IPS-NIHi11 (cell line): ENCODE results near the gene DISC1.
A peak's percentile ranks its signal among the peaks of the same experiment; 100 is the strongest.
"Not testable (repeated sequence)": the region's sequence is repeated elsewhere in the genome, so short reads cannot be mapped to it uniquely, and the experiment has no call there.

ENCODE experiments used
- DNase-seq: peaks from one replicate; pipeline ENCODE4 v3.0.0; 2012; ENCODE audit warnings: mixed read lengths, low spot score

DISC1 gene

GRCh38 chr1:231931846-231932454, 305.4 kb downstream of the DISC1 start:
- peak; percentile 68 for DNase-seq

- no peak for DNase-seq
These were observed 307.4 kb downstream of the DISC1 start for GRCh38 chr1:231933711-231934626.

GRCh38 chr1:231934797-231935196, 308.2 kb downstream of the DISC1 start:
- no peak for DNase-seq

GRCh38 chr1:231935856-231936255, 309.3 kb downstream of the DISC1 start:
- no peak for DNase-seq

GRCh38 chr1:231936983-231937775, 310.6 kb downstream of the DISC1 start:
- DNase-seq: peak; percentile 26

- DNase-seq: no peak
These were observed 311.6 kb downstream of the DISC1 start for GRCh38 chr1:231938211-231938610.

GRCh38 chr1:231938711-231939110, 312.1 kb downstream of the DISC1 start:
- no peak for DNase-seq

- DNase-seq: no peak
These were observed 312.5 kb downstream of the DISC1 start for GRCh38 chr1:231939118-231939517.

- DNase-seq: no peak
These were observed 313.5 kb downstream of the DISC1 start for GRCh38 chr1:231940116-231940515.

- DNase-seq: peak; percentile 26
These were observed 314.1 kb downstream of the DISC1 start for GRCh38 chr1:231940701-231941100.

GRCh38 chr1:231943084-231943483, 316.5 kb downstream of the DISC1 start:
- DNase-seq: no peak

- DNase-seq: not testable (repeated sequence)
These were observed 321.5 kb downstream of the DISC1 start for GRCh38 chr1:231948102-231948501.

- DNase-seq: peak; percentile 30
These were observed 322.9 kb downstream of the DISC1 start for GRCh38 chr1:231949277-231950091.

- no peak for DNase-seq
These were observed 323.9 kb downstream of the DISC1 start for GRCh38 chr1:231950331-231951128.

GRCh38 chr1:231951374-231951773, 324.8 kb downstream of the DISC1 start:
- no peak for DNase-seq

GRCh38 chr1:231952154-231952553, 325.6 kb downstream of the DISC1 start:
- DNase-seq: no peak

GRCh38 chr1:231953660-231954059, 327.1 kb downstream of the DISC1 start:
- DNase-seq: no peak

- DNase-seq: no peak
These were observed 328.2 kb downstream of the DISC1 start for GRCh38 chr1:231954751-231955150.

- no peak for DNase-seq
These were observed 330.8 kb downstream of the DISC1 start for GRCh38 chr1:231957359-231957758.

- no peak for DNase-seq
These were observed 331.9 kb downstream of the DISC1 start for GRCh38 chr1:231958448-231958847.
